SIG-M5 treated with dmso at 0.1 percent for 504 hours (cell line): ENCODE measurements around the gene KRT15.

Experiments
- DNase-seq: peaks from one replicate; lab custom pipeline; 2025; ENCODE audit not compliant: unreplicated experiment; lab: John Stamatoyannopoulos, UW

KRT15 gene

DNA sequence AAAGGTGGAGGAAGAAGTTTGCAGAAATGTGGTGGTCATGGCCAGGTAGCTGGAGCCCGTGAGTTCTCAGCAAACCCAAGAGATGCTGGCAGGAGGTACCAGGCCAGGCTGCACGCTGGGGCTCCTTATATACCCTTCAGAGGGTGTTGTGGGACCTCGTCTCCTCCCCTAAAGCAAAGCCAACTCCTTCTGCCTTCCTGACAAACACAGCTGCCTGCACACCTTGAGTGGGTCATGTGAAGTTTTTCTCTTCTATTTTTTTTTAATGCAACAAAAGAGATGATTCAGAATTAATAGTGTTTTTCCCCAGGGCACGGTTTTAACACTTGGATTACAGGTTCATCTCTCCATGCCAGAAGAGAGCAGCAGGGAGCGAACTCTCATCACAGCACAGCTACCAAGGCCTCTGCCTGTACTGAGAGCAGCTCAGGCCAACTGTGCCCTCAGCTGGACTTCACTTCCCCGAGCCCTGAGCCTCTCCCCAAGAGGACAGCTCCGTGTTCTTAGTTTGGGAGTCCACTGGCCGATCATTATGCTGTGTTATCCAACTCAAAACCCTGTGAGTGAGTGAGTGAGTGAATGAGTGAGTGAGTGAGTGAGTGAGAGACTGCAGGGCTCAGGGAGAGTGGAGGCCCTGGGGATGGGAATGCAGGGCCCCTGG lies at the start of gene KRT15:
Gene KRT15 (minus strand): TSS at position 102 of the 661 bp plus-strand sequence. CDS start 63 bp downstream, at position 39.
- DNase-seq, result no peak

DNA sequence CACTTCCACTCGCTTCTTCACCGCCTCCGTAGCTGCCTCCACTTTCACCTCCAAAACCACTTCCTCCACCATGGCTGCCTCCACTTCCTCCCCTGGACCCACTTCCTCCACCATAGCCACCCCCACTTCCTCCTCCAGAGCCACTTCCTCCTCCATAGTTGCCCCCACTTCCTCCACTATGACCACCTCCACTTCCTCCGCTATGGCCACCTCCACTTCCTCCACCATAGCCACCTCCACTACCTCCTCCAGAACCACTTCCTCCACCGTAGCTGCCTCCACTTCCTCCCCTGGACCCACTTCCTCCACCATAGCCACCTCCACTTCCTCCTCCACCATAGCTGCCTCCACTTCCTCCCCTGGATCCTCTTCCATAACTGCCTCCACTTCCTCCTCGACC lies 48.6 kb upstream of the KRT15 start:
- DNase-seq, result no peak

DNA sequence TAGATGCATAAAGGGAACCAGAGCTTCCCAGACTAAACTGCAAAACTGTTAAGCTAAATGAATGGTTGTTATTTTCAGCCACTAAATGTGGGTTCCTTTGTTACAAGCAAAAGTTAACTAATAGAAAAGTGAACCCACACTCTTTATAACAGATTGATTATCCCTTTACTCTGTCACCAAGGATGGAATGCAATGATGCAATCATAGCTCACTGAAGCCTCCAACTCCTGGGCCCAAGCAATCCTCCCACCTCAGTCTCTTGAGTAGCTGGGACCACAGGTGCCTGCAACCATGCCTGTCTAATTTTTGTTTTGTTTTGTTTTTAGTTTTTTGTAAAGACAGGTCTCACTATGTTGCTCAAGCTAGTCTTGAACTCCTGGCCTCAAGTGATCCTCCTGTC lies 46.6 kb upstream of the KRT15 start:
- no peak for DNase-seq

DNA sequence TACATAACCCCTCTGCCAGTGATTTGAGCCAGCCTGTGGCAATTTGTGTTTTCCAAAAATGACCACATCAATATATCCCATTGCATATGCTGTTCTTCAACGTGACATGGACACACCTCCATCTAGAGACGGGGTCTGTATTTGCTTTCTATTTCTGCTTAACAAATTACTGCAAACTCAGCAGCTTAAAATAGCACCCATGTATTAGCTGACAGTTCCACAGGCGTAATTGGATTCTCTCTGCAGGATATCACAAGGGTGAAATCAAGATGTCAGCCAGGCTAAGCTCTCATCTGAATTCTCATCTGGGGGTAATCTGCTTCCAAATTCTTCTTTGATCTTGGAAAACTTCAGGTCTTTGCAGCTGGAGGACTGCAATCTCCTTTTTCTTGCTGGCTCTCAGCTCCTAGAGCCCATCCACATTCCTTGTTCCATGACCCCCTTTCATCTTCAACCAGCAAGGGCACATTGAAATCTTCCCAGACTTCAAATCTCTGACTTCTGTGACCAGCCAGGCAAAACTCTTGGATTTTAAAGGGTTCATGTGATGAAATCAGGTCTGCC lies 45.0 kb upstream of the KRT15 start:
- no peak for DNase-seq

DNA sequence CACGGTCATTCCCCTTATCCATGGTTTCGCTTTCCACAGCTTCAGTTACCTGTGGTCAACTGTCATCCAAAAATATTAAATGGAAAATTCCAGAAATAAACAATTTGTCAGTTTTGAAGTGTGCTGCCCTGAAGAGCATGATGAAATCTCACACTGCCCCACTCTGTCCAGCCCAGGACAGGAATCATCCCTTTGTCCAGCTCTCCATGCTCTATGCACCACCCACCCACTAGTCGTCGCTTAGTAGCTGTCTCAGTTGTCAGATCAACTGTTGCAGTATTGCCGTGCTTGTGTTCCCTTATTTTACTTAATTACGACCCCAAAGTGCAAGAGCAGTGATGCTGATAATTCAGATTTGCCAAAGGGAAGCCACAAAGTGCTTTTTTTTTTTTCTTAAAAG lies 42.9 kb upstream of the KRT15 start:
- no peak for DNase-seq

DNA sequence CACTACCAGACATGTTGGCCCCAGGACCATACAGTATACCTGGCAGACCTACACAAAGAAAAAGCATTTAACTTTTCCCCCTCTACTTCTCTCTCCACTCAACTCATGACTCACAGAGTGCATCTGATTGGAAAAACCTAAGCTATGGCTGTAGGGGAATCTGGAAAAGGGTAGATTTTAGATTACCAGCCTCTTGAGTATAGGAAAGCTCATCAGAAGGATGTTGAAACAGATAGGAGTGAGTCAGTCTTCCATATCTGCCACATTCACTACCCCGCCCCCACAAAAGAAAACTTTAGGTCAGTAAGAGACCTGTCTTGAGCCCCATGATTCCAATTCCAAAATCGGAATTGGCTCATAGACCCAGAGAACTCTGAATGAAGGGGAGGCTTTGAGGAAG lies 40.9 kb upstream of the KRT15 start:
- DNase-seq, result no peak

DNA sequence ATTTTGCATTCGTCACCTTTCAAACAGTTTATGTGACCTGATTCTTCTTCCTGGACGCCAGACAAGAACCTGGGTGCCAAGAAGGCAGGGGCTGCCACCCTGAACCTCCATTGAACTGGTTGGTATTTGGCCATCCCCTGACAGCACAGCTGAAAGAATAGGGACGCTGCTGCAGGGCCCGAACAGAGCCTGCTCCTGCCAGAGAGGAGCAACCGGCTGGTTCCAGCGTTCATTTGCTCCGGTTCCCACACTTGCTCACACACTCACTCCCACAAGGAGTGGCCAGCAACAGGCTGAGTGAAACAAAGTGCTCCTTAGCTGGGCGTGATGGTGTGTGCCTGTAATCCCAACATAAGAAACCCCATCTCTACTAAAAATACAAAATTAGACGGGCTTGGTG lies 38.2 kb upstream of the KRT15 start:
- no peak for DNase-seq

DNA sequence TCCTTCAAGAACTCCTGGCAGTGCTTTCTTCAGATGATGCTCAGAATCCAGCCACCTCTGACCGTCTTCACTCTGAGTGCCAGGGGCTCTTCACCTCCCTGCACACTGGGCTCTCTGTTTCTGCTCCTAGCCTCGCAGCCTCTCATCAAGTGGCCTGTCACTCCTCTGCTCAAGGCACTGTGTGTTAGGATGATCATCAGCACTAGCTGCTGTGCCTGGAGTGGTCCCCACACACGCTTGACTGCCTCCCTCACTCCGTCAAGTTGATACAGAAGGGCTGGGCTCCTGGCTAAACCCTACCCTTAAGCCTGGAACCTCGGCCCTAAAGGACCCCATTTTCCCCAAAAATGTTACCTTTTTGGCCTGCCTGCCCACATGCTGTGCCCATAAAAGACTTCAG lies 37.6 kb upstream of the KRT15 start:
- DNase-seq, result no peak

DNA sequence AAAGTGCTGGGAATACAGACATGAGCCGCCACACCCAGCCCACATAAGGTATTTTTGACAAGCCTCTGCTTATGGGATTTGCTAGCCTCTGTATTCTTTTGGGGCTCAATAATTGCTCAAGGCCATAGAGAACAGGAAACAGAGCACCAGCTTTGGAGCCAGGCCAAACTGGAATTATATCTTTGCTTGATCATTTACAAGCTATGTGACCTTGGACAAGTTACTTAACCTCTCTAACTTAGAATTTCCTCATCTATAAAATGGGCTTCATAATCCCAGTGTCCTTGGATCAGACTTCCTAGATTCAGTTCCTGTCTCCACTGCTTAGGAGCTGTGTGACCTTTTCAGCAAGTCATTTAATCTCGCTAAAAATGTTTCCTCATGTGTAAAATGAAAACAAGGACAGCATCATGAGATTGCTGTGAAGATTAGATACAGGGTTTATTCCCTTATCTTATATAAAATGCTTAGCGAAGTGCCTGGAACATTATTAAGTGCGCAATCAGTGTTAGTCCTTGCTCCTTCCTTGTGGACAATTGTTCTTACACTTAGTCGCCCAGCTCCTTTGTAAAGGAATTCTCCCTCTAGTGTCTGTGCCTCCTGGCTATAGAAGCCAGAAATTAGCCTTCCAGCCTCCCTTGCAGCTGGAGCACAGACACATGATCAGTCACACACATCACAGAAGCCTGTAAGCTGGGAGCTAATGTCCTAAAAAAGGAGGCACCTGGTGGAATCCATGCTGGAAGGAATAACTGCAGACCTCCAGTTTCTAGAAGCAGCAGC lies 36.6 kb upstream of the KRT15 start:
- DNase-seq, result no peak

DNA sequence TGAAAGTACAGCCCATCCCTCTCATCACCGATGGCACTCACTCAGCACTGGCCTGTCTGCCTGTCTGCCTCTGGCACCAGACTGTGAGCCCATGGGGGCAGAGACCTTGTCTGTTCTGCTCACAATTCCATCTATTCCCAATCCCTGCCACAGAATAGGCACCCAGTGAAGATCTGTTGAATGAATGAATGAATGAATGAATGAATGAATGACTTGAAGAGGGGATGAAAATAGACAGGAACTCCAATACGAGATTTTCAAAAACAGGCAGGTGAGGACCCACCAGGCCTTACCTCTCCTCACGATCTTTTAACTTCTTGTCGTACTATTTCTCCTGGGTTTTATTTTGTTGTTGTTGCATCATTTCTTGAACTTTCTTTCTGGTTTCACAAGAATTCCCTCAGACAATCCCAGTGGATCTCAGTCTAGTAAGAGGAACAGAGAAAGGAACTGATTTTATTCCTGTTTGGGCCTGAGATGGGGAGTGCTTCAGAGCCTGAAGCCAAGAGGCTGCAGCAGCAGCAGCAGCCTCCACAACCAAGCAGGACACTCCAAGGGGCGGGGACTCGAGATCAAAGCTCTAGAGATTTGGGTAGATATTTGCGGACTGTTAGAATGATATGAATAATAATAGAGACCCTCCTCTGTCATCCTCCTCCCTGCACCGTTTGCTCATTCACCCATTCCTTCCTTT lies 35.4 kb upstream of the KRT15 start:
- DNase-seq, result no peak

DNA sequence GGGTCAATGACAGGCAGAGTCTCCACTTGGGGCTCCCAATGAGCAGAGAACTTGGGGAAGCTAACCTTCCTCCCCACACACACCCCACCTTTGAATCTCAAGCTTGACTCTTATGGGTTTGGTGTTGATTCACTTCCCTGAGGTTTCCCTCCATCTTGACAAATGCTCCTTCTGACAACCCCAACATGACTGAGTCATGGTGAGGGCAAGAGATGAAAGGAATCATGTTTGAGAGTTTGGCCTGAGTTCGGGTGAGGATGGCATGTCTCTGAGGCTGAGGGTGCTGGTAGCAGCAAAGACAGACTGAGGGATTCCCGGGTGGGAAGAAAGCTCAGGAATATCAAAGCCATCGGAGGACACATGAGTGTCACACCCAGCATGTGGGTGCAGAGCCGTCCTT lies 34.5 kb upstream of the KRT15 start:
- DNase-seq, result no peak

DNA sequence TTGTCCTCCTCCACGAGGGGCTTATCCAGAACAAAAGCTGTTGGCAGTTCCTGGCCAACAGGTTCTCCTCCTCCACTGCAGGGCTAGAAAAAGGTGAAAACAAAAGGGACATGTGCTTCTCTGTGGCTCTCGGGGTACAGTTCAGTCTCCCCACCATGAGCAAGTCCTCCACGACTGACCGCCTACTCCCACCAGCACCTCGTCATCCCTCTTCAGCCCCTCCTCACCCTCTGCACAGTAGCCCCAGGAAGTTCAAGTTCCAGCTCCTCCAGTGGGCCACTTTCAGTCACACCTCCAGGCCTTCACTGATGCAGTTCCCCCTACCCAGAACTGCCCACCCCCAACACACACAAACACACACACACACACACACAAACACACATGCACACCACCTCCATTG lies 33.8 kb upstream of the KRT15 start:
- no peak for DNase-seq

DNA sequence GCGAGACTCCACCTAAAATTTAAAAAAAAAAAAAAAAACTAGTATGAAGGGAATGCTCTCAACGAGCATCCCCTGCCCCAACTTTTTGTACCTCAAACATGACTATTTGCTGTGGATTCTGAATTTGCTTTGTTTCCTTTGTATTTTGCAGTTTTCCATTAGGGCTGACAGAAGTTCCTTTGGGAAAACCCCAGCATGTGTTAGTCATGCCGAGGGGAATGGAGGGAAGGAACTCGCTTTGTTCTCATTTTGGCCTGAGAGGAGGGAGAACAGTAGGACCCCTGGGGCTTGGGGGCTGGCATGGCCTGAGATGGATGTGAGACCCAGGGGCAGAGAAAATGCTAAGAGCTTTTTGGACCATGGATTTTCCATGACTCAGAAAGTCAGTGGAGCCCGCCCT lies 32.7 kb upstream of the KRT15 start:
- no peak for DNase-seq

DNA sequence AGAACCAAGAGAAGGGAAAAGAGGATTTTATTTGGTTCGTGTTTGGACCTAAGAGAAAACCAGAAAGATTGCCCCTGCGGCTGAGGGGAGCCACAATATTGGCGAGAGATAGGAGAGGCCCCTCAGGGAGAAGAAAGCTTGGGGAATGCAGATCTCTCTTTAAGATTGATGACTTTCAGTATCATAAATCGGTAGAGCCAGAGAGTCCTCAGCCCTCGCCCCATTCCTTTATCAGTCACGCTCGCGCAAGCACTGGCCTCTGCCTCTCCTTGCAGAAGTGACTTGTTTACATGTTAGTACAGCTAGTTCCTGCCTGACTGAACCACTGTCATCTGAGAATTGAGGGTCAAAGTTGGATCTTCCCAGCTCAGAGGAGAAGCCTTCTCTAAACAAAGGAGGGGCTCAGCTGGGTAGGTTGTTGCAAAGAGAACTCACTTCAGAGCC lies 30.9 kb upstream of the KRT15 start:
- no peak for DNase-seq

DNA sequence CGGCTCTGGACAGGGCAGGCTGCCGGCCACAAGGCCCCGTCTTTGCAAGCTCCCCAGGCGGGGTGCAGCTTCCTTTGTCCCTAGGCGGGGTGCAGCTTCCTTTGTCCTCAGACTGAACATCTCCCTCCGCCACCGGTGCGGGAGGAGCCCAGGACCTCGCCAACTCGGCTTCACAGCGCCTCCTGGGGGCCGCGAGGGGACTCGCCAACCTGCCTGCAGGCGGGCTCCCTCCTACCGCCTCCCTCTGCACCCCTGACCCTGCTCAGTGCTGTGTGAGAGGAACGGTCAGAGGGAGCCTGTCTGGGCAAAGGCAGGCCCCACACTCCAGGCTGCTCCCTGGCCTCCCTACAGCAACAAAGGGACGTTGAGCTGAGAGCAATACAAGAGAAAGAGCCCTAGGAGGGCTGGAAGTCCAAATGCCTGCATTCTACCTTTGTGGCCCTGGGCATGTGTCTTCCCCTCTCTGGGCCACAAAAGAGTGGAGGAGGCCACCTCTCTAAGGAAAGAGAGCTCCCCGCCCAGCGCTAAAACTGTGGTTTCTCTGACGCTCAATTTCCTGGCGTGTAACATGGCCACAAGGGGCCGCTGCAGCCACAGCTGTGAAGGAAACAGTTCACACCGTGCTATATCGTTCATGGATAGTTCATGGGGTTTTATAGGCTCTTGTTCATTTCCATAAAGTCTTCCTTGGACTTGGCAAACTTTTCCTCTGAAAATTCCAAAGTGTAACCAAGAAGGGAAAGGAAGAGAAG lies 30.3 kb upstream of the KRT15 start:
- peak; percentile 59 for DNase-seq

DNA sequence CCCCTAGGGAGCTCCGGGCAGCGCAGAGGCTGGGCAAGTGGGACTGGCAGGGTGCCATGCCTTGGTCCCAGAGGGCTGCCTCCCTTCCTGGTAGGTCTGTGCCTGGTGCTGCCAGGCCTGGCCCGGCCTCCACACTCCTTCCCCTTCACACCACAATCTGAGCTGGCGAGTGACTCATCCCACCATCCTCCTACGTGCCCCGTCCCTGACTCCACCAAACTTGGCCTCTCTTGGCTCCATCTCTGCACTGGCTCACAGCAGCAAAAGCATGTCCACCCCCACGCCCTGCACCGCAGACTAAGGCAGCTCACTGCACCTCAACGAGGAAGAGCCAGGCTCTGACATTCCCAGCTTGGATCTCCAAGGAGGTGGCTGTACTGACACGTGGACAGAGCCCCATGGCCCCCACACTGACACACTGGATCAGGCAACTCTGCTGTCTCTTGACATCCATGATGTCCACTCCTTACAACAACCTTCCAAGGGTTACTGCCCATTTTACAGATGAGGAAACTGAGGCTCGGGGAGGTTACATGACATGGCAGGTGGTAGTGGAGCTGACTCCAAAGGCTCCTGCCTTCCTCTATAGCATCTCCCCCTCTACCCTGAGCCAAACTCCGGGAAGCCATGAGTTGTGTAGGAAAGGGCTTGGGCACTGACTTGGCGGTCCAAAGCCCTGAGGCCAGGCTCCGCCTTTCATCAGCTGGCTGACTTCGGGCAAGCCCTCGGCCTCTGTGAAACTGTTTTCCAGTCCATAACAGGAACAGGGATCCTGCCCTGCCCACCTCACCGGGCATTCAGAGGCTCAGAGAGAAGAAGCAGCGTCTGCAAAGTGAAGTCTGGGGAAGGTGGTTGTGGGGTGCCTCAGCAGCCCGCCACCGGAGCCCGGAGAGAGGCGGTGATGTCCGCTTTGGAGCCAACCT lies 29.5 kb upstream of the KRT15 start:
- DNase-seq, result peak; percentile 45

DNA sequence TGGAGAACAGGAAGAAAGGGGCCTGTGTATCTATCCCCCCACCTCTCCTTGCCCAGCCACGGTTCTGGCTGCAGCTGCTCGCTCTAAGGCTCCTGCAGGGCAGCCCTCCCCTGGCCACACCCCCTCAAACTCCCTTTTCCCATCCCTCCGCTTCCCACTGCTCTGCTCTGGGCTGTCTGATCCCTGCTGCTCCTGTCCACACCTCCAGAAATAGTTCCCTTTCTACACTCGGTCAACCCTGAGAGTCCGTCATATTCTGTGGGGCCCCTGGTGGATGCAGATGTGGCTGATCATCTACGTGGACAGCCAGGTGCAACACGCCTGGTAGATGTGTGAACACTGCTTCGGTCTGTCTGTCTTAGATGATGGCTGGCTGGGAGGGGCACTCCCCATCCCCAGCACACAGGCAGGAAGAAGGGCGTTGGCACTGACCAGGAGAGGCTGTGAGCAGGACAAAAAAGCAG lies 28.7 kb upstream of the KRT15 start:
- DNase-seq, result no peak

DNA sequence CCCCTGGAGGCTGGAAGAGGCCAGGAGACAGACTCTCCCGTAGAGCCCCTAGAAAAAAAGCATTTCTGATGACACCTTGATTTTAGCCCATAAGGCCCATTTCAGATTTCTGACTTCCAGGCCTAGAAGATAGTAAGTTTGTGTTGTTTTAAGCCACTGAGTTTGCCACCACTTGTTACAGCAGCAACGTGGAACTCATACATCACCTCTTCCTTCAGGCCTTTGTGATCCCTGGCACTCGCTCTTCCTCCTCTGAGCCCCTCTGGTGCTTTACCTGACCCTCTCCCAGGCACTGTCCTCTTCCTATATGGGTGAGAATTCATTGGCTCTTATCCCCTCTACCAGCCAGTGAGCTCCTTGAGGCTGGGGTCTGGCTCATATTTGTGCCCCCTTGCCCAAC lies 28.1 kb upstream of the KRT15 start:
- DNase-seq, result no peak

DNA sequence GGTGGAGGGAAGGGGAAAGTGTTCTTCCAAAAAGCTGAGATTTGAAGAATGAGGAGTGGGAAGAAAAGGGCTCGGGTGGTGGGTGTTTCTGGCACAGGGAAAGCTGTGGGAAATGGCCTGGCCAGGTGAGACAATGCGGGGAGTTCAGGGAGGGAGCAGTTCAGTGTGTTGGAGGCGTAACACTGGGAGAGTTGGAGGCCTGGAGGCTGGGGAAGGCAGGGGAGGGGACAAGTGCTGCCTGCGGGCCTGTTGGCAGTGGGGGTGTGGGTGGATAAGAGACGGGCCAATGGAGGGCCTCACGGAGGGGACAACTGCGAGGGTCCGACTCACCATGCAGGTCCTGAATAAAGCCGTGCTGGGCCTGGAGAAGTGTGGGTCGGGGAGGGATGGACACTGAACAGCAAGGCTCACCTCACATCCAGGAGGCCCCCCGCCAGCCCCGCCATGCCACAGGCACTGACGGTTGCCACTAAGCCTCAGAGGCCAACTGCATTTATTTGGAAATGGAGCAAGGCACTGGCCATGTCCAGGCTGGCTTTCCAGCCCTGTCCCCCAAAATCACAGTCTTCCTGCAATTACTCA lies 27.2 kb upstream of the KRT15 start:
- DNase-seq, result no peak

DNA sequence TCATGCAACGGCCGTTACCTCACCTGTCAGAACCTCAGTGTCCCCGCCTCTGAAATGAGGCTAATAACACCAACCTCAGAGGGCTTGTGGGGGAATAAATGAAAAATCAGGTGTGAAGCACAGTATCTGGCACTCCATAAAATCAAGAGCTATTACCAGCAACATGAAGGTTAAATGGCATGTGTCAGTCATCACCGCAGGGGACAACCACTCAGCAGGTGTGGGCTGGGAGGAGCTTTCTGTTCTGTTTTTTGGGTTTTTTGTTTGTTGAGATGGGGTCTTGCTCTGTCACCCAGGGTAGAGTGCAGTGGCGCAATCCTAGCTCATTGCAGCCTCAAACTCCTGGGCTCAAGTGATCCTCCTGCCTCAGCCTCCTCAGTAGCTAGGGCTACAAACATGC lies 26.2 kb upstream of the KRT15 start:
- no peak for DNase-seq
